ENCODE data around the gene BNC1.
A peak's percentile ranks its signal among the peaks of the same experiment; 100 is the strongest.

Gene BNC1

GRCh38 chr15:83284559-83285283 is at the start of gene BNC1:
BNC1 (minus strand) TSS chr15:83284664; CDS start chr15:83284628, 36 bp downstream.
- DNase-seq (ENCODE audit: insufficient read length, low spot score) (peak; percentile 30), FAIRE-seq (no peak)

GRCh38 chr15:83327041-83327440 is 42.6 kb upstream of the BNC1 start:
- FAIRE-seq (no peak), DNase-seq (ENCODE audit: insufficient read length, low spot score) (no peak)

- FAIRE-seq: no peak
- no peak for DNase-seq (ENCODE audit: insufficient read length, low spot score)
Observed at GRCh38 chr15:83324799-83325198, 40.3 kb upstream of the BNC1 start.

DNA sequence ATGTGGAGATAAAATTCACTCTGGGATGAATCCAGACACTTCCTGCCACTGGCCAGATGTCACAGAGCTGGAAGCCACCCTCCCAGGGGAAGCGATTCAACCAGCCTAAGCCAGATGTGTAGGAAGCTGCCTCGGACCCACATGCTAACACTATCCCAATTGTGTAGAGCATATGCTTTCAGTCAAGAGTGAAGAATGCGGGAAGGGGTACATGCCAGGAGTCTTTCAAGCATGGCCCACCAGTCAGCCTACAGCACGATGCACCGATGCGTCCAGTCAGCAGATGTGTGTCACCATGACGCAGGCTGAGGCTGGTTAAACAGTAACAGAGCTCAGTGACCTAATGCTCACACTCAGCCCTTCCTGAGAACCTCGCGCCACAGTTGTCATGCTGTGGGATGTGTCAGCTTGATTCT is 38.8 kb upstream of the BNC1 start:
- FAIRE-seq (peak; percentile 63), DNase-seq (ENCODE audit: insufficient read length, low spot score) (no peak)

DNA sequence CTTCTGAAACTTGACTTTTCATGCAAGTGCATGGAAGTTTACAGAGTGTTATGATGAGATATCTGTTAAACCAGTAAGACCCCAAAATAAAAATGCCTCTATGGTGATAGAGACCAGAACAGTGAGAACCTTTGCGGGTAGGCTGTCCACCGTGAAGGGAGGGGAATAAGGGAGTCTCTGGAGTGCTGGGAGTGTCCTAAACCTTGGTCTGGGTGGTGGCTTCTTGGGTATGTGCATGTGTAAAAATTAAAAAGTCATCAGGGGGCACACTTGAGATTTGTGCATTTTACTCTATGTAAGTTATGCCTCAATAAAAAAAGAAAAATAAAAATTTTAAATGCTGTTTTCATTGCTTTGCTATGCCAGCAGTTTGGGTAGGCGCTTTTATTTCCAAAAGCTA is 38.2 kb upstream of the BNC1 start:
- no peak for FAIRE-seq
- DNase-seq (ENCODE audit: insufficient read length, low spot score): no peak

GRCh38 chr15:83322061-83322460 is 37.6 kb upstream of the BNC1 start:
- DNase-seq (ENCODE audit: insufficient read length, low spot score) (no peak), FAIRE-seq (no peak)

DNA sequence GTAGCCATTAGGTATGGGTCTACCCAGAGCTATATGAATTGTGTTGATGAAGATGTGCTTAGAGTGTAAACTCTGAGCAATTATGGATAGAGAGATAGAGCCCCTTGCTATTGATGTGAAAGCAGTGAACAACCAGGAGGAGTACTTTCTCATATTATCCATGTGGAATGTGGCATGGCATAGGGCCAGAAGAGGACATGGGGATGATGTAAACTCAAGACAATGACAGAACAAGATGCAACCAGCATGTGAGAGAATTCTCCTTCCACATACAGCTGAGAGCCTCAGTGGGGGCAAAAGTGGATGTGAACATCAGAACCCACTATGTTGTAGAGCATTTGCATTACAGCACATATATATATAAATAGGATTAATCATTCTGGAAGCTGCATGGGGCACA is 36.4 kb upstream of the BNC1 start:
- FAIRE-seq: peak; percentile 40
- no peak for DNase-seq (ENCODE audit: insufficient read length, low spot score)

- peak; percentile 57 for FAIRE-seq
- no peak for DNase-seq (ENCODE audit: insufficient read length, low spot score)
Observed at GRCh38 chr15:83320404-83320803, 35.9 kb upstream of the BNC1 start.

DNA sequence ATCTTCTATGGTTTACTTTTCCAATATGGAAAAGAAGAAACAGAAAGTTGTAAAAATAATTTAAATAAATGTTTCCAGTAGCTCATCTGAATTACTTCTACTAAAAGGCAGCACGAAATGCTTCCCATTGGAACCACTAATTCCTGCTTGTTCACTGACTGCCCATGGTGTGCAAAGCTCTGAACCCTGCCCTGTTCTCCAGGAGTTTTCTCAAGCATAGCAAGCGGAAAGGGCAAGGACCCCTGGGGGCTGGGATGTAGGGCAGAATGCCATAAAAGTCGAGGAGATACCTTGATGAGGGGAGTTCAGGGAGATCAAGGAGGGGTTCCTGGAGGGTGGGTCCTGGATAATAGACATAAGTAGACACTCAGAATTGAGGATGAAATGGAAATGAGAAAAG is 35.3 kb upstream of the BNC1 start:
- no peak for FAIRE-seq
- DNase-seq (ENCODE audit: insufficient read length, low spot score): no peak

DNA sequence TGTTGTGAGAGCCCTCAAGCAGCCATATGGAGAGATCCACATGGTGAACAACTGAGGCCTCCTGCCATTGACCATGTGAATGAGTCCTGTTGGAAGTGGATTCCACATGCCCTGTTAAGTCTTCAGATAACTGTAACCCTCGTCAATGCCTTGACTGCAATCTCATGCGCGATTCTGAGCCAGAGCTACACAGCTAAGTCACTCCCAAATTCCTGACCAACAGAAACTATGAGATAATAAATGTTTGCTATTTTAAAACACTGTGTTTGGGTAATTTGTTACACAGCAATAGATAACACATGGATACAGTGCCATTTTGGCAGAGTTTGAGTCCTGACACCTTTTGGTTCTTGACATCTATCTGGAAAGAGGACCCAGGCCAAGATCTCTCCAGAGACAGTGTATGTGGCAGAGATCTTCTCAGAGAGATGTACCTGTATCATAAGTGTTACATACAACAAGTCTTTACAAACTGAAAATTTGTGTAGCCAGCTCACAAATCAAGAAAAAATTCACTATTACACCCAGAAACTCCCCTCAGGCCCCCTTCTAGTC is 34.5 kb upstream of the BNC1 start:
- FAIRE-seq: no peak

GRCh38 chr15:83318036-83318435 is 33.6 kb upstream of the BNC1 start:
- no peak for DNase-seq (ENCODE audit: insufficient read length, low spot score)
- FAIRE-seq: no peak

More for the DNA sequence above, 34.5 kb upstream of the BNC1 start:
- no peak for DNase-seq (ENCODE audit: insufficient read length, low spot score)

- no peak for FAIRE-seq
Observed at GRCh38 chr15:83312071-83312470, 27.6 kb upstream of the BNC1 start.

DNA sequence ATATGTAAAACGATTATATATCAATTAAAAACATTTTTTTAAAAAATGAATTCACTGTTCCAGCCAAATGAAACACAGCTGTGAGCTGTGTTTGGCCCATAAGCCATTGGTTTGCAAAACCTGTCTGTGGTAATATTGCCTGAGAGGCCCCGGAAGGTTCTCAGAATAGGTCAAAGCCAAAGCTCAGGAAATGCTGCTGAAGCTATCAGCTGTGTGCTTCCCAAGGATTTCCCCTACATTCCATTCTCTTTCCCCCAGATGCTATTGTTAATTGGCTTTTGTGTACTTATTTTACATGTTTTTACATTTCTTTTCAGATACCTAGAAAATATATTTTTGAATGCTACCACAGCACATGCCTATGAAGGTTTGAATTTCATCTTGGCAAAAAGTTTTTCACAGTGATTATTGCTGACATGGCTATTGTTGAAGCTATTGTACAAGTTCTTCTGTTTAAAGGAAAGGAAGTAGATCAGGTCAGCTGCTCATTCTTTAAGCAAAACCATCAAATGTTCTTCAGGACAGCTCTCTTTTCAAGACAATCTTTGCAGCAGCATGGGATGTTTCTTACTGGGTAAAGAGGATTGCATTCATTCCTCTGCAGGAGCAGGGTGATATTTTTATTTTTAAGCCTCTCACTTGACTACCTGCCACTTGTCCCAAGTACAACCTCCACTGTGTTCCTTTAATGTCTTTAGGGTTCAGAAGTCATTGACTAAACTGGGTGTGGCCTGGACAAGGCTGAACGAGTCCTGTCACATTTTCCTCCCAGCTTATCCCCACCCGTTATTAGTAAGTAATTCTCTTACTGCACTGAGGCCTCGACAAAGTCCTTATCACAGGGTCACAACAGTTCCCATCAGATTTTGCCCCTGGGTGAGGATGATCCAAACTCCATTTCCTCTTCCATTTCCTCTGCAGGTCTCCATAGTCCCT is 26.3 kb upstream of the BNC1 start:
- FAIRE-seq: no peak

More at GRCh38 chr15:83312071-83312470, 27.6 kb upstream of the BNC1 start:
- DNase-seq (ENCODE audit: insufficient read length, low spot score): no peak

DNA sequence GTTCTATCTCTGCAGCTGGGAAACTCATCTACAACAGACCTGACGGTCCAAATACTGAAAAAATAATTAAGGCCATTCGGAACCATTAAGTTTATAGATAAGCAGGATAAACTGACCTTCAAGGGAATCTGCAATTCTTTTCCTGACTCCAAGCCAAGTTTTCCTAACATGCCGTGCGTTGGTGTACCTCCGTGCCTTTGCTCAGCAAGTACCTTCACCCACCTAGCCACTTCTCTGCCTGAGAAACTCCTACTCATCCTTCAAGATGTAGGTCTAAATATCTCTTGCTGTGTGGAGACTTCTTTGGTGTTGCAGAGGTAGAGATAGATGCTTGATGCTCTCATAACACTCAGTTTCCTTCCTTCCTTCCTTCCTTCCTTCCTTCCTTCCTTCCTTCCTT is 24.2 kb upstream of the BNC1 start:
- no peak for DNase-seq (ENCODE audit: insufficient read length, low spot score)
- no peak for FAIRE-seq

More for the DNA sequence above, 26.3 kb upstream of the BNC1 start:
- no peak for DNase-seq (ENCODE audit: insufficient read length, low spot score)

- no peak for DNase-seq (ENCODE audit: insufficient read length, low spot score)
- FAIRE-seq: no peak
Observed at GRCh38 chr15:83306561-83306960, 22.1 kb upstream of the BNC1 start.

DNA sequence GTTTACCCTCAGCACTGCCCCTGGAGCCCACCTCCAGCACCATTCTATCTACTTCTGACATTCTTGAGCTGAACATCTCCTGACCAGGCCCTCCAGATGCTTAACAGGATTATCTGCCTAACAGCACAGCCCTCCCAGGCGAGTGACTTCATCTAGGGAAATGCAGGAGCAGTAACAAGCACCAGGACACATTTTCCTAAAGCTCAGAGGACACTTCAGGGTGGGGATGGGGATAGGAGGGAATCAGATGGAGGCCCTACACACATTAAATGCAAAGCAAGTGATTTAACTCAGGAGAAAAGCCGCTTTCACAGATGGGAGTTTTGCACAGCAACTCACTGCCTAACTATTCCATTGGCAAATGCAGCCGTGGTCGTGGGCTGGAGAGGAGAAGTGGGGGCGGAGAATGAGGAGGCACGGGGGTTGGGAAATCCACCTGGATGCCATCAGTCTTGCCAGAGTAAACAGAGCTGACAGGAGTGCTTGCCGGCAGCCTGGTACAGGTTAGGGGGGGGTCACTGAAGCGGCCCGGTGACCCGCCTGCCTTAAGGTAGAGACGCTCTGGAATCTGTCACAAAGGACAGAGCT is 21.3 kb upstream of the BNC1 start:
- FAIRE-seq: no peak
- peak; percentile 26 for DNase-seq (ENCODE audit: insufficient read length, low spot score)

- DNase-seq (ENCODE audit: insufficient read length, low spot score) (no peak), FAIRE-seq (peak; percentile 63)
Observed at GRCh38 chr15:83304861-83305703, 20.6 kb upstream of the BNC1 start.

GRCh38 chr15:83303535-83303934 is 19.1 kb upstream of the BNC1 start:
- DNase-seq (ENCODE audit: insufficient read length, low spot score) (no peak), FAIRE-seq (no peak)

- DNase-seq (ENCODE audit: insufficient read length, low spot score) (no peak), FAIRE-seq (no peak)
Observed at GRCh38 chr15:83300826-83301225, 16.4 kb upstream of the BNC1 start.

- FAIRE-seq (no peak), DNase-seq (ENCODE audit: insufficient read length, low spot score) (no peak)
Observed at GRCh38 chr15:83299462-83299861, 15.0 kb upstream of the BNC1 start.
